ENCODE results near the gene CDC14B.

- TF ChIP-seq EZH2 (IDR thresholded peaks at IDR 0.05; ENCODE audit: low read length, unreplicated experiment) (no peak), CTCF (conservative IDR thresholded peaks at IDR 0.05; ENCODE audit: low read depth, low read length) (no peak)
These were observed 117.8 kb downstream of the CDC14B start for GRCh38 chr9:96501633-96502538.

All from PC-3 (cell line).